Suprapubic skin (tissue), 4 donors: Measurements from ENCODE around the gene UXT. TPM values are rescaled to one million over a fixed set of nuclear protein-coding genes. Genes with fewer than 3 reads are reported as not detected.
"Not testable (repeated sequence)": the region's sequence is repeated elsewhere in the genome, so short reads cannot be mapped to it uniquely, and the experiment has no call there.

Experiments used
- DNase-seq, 2 donors: peaks; one replicate each; pipeline ENCODE4 v3.0.0-alpha.2; 2019; ENCODE audit warnings: low spot score in 2 of 2
- H3K27ac ChIP-seq: fragments of 200-600 bp; sonication (generic); one replicate; pipeline ENCODE4 v1.5.1; 2019
- H3K27me3 ChIP-seq: fragments of 200-600 bp; sonication (generic); one replicate; pipeline ENCODE4 v1.5.1; 2019
- H3K36me3 ChIP-seq: fragments of 200-600 bp; sonication (generic); one replicate; pipeline ENCODE4 v1.5.1; 2019
- H3K4me1 ChIP-seq: fragments of 200-600 bp; sonication (generic); one replicate; pipeline ENCODE4 v1.5.1; 2019
- H3K4me3 ChIP-seq: fragments of 200-600 bp; sonication (generic); one replicate; pipeline ENCODE4 v1.5.1; 2019; ENCODE audit warnings: mild to moderate bottlenecking
- H3K9me3 ChIP-seq: fragments of 200-600 bp; sonication (generic); one replicate; pipeline ENCODE4 v1.5.1; 2019
- EP300 ChIP-seq: sonication (generic); formaldehyde crosslinking; IDR thresholded peaks from one replicate; pipeline ENCODE4 v1.6.1; 2017; ENCODE audit warnings: antibody characterized with exemption
- POLR2A ChIP-seq, 2 donors: fragments of 450-650 bp; IDR thresholded peaks; one replicate each; pipeline ENCODE4 v1.6.1; 2017; ENCODE audit warnings: antibody characterized with exemption in 2 of 2, mild to moderate bottlenecking in 2 of 2, moderate library complexity in 2 of 2
- POLR2AphosphoS5 ChIP-seq, 3 donors: sonication (generic); formaldehyde crosslinking; IDR thresholded peaks; one replicate each; pipeline ENCODE4 v1.6.1; 2017; ENCODE audit warnings: antibody characterized with exemption in 3 of 3
- WGBS: methylation state at CpG from one replicate; pipeline ENCODE4 v1.1.5; 2018; 5-methylcytosine and 5-hydroxymethylcytosine counted together
- total RNA-seq, 4 donors: library from RNA; depleted of rRNA; stranded (reverse); fragments of >200 nt; gene quantifications; one replicate each; pipeline ENCODE4 v1.1.0, GENCODE V29; 2016
- TF ChIP-seq, protein P1 (sequence below), 2 donors: fragments of 200-600 bp in 1 of 2; fragments of 450-650 bp in 1 of 2; sonication (generic) in 1 of 2; IDR thresholded peaks; one replicate each; pipeline ENCODE4 v1.5.1; 2016 to 2019; ENCODE audit warnings: antibody characterized with exemption in 2 of 2, mild to moderate bottlenecking in 1 of 2, moderate library complexity in 1 of 2

Gene UXT
- total RNA-seq, 4 donors from 2014 or later = 82.6 to 127 (median 118) TPM

GRCh38 chrX:47608130-47608810, 50.7 kb downstream of the UXT start:
- no peaks in the 10 kb centered on the region for H3K9me3 ChIP-seq
- no peak for TF ChIP-seq EP300
- TF ChIP-seq, protein P1, sequence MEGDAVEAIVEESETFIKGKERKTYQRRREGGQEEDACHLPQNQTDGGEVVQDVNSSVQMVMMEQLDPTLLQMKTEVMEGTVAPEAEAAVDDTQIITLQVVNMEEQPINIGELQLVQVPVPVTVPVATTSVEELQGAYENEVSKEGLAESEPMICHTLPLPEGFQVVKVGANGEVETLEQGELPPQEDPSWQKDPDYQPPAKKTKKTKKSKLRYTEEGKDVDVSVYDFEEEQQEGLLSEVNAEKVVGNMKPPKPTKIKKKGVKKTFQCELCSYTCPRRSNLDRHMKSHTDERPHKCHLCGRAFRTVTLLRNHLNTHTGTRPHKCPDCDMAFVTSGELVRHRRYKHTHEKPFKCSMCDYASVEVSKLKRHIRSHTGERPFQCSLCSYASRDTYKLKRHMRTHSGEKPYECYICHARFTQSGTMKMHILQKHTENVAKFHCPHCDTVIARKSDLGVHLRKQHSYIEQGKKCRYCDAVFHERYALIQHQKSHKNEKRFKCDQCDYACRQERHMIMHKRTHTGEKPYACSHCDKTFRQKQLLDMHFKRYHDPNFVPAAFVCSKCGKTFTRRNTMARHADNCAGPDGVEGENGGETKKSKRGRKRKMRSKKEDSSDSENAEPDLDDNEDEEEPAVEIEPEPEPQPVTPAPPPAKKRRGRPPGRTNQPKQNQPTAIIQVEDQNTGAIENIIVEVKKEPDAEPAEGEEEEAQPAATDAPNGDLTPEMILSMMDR (IDR thresholded peaks at IDR 0.05) = no peak
- TF ChIP-seq POLR2A (IDR thresholded peaks at IDR 0.05) = no peak
- TF ChIP-seq POLR2AphosphoS5 (IDR thresholded peaks at IDR 0.05) = no peak
- peak in 1 of 2 donors; percentile 35 for DNase-seq
- WGBS = 57% methylated on average over 9 of the region's 9 CpGs
- H3K27ac ChIP-seq = no peak overlapping the region
- no peak overlapping the region for H3K4me3 ChIP-seq
- no peaks in the 10 kb centered on the region for H3K27me3 ChIP-seq
- H3K36me3 ChIP-seq = no peaks in the 10 kb centered on the region
- no peaks in the 10 kb centered on the region for H3K4me1 ChIP-seq

DNA sequence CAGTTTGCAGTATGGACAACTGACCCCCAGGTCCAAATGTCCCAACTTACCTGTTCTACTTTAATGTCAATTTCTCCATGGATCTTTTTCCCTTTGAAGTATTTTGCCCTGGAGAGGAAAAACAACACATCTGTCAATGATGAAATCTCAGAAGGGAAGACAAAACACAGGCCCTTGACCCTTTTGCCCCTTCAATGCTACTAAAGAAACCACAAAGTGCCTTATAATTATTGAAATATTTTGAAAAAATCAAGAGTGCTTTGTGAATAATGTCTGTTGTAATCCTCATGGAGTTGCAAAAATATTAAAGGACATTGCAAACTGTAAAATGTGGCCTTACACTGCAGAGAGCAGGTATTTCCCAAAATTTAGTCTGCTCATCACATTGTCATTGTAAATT, 51.9 kb downstream of the UXT start:
- H3K9me3 ChIP-seq = no peaks in the 10 kb centered on the region
- H3K27ac ChIP-seq = no peak overlapping the region
- no peak for DNase-seq
- H3K27me3 ChIP-seq = no peaks in the 10 kb centered on the region
- TF ChIP-seq, protein P1 (IDR thresholded peaks at IDR 0.05) = no peak
- TF ChIP-seq EP300 (no peak), POLR2AphosphoS5 (IDR thresholded peaks at IDR 0.05) (no peak), POLR2A (IDR thresholded peaks at IDR 0.05) (no peak)
- H3K4me3 ChIP-seq = no peak overlapping the region
- no peaks in the 10 kb centered on the region for H3K36me3 ChIP-seq
- H3K4me1 ChIP-seq = no peaks in the 10 kb centered on the region

DNA sequence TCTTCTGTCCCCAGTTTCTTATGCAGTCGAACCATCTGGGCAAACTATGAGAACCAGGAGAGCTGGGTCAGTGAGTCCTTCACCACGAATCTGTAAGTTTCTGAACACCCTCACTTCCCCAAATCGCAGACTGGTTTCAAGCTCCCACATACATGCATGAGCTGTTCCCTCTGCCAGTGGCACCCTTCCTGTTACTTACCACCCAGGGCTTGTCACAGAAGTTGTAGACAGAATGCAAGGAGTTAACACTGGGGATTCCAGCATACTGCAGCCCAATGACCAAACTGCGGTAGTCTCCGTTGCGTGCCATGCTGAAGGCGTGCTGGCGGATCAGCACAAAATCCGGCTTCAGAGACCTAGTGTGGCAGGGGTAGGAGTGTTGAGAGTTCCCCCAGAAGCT, 54.0 kb downstream of the UXT start:
- DNase-seq = peak in 1 of 2 donors; percentile 10
- no peak overlapping the region for H3K27ac ChIP-seq
- no peak overlapping the region for H3K4me3 ChIP-seq
- no peaks in the 10 kb centered on the region for H3K4me1 ChIP-seq
- whole genome bisulfite sequencing = 64% methylated on average over 6 of the region's 9 CpGs
- H3K27me3 ChIP-seq = no peaks in the 10 kb centered on the region
- TF ChIP-seq, protein P1 (IDR thresholded peaks at IDR 0.05) = no peak
- TF ChIP-seq EP300 = no peak
- TF ChIP-seq POLR2A (IDR thresholded peaks at IDR 0.05) = no peak
- no peak for TF ChIP-seq POLR2AphosphoS5 (IDR thresholded peaks at IDR 0.05)
- H3K36me3 ChIP-seq = no peaks in the 10 kb centered on the region
- no peaks in the 10 kb centered on the region for H3K9me3 ChIP-seq

GRCh38 chrX:47603125-47603524, 55.9 kb downstream of the UXT start:
- WGBS = 93% methylated on average over 4 of the region's 4 CpGs

More at GRCh38 chrX:47603125-47603524, 55.9 kb downstream of the UXT start:
- not testable (repeated sequence) for H3K27ac ChIP-seq, H3K4me3 ChIP-seq, H3K9me3 ChIP-seq, H3K4me1 ChIP-seq, H3K36me3 ChIP-seq, H3K27me3 ChIP-seq, DNase-seq

Other genes with a start within 250 kb of the UXT start
- gene ZNF41, start 176.0 kb downstream of the UXT start, total RNA-seq = 10 to 100 TPM in 1 of 4 donors, 1 to 10 TPM in 3; 5.5 to 11.3 (median 6.5) TPM
- 10 to 100 TPM; 32.4 to 60.0 (median 42.2) TPM for gene ARAF, start 98.0 kb downstream of the UXT start, total RNA-seq
- 10 to 100 TPM; 37.7 to 94.2 (median 69.2) TPM for gene TIMP1, start 76.7 kb downstream of the UXT start, total RNA-seq
- gene SYN1, start 39.3 kb downstream of the UXT start, total RNA-seq = 1 to 10 TPM in 1 of 4 donors, under 1 TPM in 2, not detected in 1; 0.34 to 2.2 (median 0.89) TPM
- gene CFP, start 29.2 kb downstream of the UXT start, total RNA-seq = 1 to 10 TPM; 1.1 to 4.5 (median 2.4) TPM
- gene ELK1, start 8.6 kb downstream of the UXT start, total RNA-seq = 10 to 100 TPM; 18.3 to 32.1 (median 29.8) TPM
- 10 to 100 TPM in 1 of 4 donors, 1 to 10 TPM in 3; 4.6 to 10.6 (median 6.9) TPM for gene ZNF81, start 177.7 kb upstream of the UXT start, total RNA-seq